ENCODE measurements around the gene NCAPH2. TPM values are rescaled to one million over a fixed set of nuclear protein-coding genes. Genes with fewer than 3 reads are reported as not detected.

The NCAPH2 gene
- total RNA-seq, 1 experiment from 2014 or later: 39.8 TPM

DNA sequence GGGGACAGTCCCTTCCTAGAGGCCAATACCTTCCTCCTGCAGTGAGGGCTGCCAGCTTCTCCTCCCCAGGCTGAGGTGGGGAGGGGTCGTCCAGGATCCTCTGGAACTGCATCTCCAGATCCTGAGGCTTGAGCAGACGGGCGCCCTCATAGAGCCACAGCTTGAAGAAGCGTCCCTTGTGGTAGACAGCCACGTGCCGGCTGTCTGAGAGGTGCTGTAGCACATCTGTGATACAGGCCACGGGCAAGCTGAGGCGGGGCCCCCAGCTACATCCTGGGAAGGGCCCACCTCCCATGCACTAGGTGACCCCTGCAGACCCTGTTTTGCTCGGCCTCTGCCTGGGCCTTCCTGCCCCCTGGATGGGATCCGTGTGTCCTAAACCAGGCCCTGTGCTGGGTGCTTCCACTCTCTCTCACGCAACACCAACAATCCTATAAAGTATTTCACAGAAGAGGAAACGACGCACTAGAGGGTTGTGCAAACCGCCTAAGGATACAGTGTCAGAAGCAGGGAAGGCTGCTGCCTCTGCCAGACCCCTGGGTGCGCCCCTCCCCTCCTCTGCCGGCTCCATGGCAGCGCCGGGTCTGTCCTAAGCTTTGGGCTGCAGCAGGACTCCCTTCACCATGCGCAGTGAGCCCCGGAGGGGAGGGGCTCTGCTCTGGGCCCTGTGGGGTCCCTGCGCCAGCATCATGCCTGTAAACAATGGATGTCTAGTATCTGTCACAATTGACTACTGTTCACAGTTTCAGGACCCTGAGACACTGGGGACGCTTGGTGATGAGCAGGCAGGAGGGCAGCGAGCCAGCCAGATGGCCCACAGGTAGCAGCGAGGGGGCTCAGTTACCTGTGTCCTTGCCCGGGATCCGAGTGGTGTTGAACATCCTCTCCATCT is 65.7 kb downstream of the NCAPH2 start:
- Mint-ChIP-seq H3K4me3 (ENCODE audit: unreplicated experiment) (no peak overlapping the region), H3K9me3 (ENCODE audit: unreplicated experiment) (no peaks in the 10 kb centered on the region), H3K4me1 (ENCODE audit: insufficient read depth, unreplicated experiment) (no peaks in the 10 kb centered on the region), H3K27me3 (ENCODE audit: insufficient read depth, unreplicated experiment) (no peaks in the 10 kb centered on the region), H3K36me3 (ENCODE audit: insufficient read depth, unreplicated experiment) (peaks cover 53% of the 10 kb centered on the region), H3K27ac (ENCODE audit: low read depth, unreplicated experiment) (no peak overlapping the region)
- TF ChIP-seq, protein P1, sequence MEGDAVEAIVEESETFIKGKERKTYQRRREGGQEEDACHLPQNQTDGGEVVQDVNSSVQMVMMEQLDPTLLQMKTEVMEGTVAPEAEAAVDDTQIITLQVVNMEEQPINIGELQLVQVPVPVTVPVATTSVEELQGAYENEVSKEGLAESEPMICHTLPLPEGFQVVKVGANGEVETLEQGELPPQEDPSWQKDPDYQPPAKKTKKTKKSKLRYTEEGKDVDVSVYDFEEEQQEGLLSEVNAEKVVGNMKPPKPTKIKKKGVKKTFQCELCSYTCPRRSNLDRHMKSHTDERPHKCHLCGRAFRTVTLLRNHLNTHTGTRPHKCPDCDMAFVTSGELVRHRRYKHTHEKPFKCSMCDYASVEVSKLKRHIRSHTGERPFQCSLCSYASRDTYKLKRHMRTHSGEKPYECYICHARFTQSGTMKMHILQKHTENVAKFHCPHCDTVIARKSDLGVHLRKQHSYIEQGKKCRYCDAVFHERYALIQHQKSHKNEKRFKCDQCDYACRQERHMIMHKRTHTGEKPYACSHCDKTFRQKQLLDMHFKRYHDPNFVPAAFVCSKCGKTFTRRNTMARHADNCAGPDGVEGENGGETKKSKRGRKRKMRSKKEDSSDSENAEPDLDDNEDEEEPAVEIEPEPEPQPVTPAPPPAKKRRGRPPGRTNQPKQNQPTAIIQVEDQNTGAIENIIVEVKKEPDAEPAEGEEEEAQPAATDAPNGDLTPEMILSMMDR (IDR thresholded peaks at IDR 0.05; ENCODE audit: unreplicated experiment): no peak
- CTCF ChIA-PET: no interaction called here
- intact Hi-C loops (cut with micrococcal nuclease): no loop called here
- BruUV-seq (replicated peaks): no TSS peak
- POLR2A ChIA-PET: interaction anchor here (0.8 to 5.4 kb wide), 2 partner anchors 10 to 28 kb away, joined by 3 to 35 read pairs; partner anchors contain the start of genes KLHDC7B and SYCE3
- DNase-seq (ENCODE audit: unreplicated experiment): no peak

DNA sequence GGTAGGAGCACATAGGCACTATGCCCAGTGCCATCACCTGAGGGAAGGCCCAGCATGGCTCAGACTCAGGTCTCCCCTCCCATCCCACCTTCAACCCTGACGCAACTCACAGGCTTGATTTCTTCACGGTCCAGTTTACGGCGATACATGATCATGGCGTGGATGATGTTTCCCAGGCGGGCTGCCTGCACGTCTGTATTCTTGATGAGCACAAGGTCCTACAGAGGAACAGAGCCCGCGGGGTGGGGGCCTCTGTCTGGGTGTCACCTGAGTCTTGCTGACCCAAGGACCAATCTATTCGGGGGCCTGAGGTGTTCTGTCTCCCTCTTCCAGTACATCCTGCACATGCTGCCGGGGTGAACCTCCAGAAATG is 66.3 kb downstream of the NCAPH2 start:
- H3K4me1 Mint-ChIP-seq (ENCODE audit: insufficient read depth, unreplicated experiment): no peaks in the 10 kb centered on the region
- DNase-seq (ENCODE audit: unreplicated experiment): no peak
- intact Hi-C loops (cut with micrococcal nuclease): no loop called here
- no peaks in the 10 kb centered on the region for H3K9me3 Mint-ChIP-seq (ENCODE audit: unreplicated experiment)
- CTCF ChIA-PET: interaction anchor here (0.8 to 2.2 kb wide), 4 partner anchors 11 to 117 kb away, joined by 3 to 13 read pairs (median 4); partner anchors contain the start of gene SYCE3
- H3K27me3 Mint-ChIP-seq (ENCODE audit: insufficient read depth, unreplicated experiment): no peaks in the 10 kb centered on the region
- POLR2A ChIA-PET: interaction anchor here (2.2 to 5.4 kb wide), 2 partner anchors 11 to 47 kb away, joined by 8 to 35 read pairs; partner anchors contain the start of gene SYCE3
- TF ChIP-seq, protein P1 (IDR thresholded peaks at IDR 0.05; ENCODE audit: unreplicated experiment): no peak
- no peak overlapping the region for H3K4me3 Mint-ChIP-seq (ENCODE audit: unreplicated experiment)
- peaks cover 51% of the 10 kb centered on the region for H3K36me3 Mint-ChIP-seq (ENCODE audit: insufficient read depth, unreplicated experiment)
- no peak overlapping the region for H3K27ac Mint-ChIP-seq (ENCODE audit: low read depth, unreplicated experiment)
- BruUV-seq (replicated peaks): no TSS peak

Other genes starting within 250 kb of the NCAPH2 start
- 24.9 and 25.0 TPM in 2 replicates for gene MAPK12, start 246.5 kb upstream of the NCAPH2 start, total RNA-seq (2022)
- 10.4 and 11.9 TPM in 2 replicates for gene MAPK11, start 237.8 kb upstream of the NCAPH2 start, total RNA-seq (2022)
- 199 and 200 TPM in 2 replicates for gene PLXNB2, start 200.6 kb upstream of the NCAPH2 start, total RNA-seq (2022)
- 4.0 and 5.5 TPM in 2 replicates for gene DENND6B, start 181.2 kb upstream of the NCAPH2 start, total RNA-seq (2022)
- gene PPP6R2, start 164.9 kb upstream of the NCAPH2 start, total RNA-seq (2022): 28.4 and 30.1 TPM in 2 replicates
- gene SBF1, start 33.2 kb upstream of the NCAPH2 start, total RNA-seq (2022): 82.1 and 106 TPM in 2 replicates
- gene ADM2, start 26.7 kb upstream of the NCAPH2 start, total RNA-seq (2022): 35.4 and 39.7 TPM in 2 replicates
- gene MIOX, start 21.4 kb upstream of the NCAPH2 start, total RNA-seq (2022): 0.63 and 1.6 TPM in 2 replicates
- gene LMF2, start 522 bp upstream of the NCAPH2 start, total RNA-seq (2022): 49.4 and 50.9 TPM in 2 replicates
- 2.4 and 5.4 TPM in 2 replicates for gene SCO2, start 17.4 kb downstream of the NCAPH2 start, total RNA-seq (2022)
- gene TYMP, start 21.8 kb downstream of the NCAPH2 start, total RNA-seq (2022): 41.0 and 54.4 TPM in 2 replicates
- 0.98 and 4.1 TPM in 2 replicates for gene KLHDC7B, start 37.7 kb downstream of the NCAPH2 start, total RNA-seq (2022)
- 0.82 and 1.2 TPM in 2 replicates for gene SYCE3, start 54.7 kb downstream of the NCAPH2 start, total RNA-seq (2022)
- 52.2 and 57.3 TPM in 2 replicates for gene CPT1B, start 70.2 kb downstream of the NCAPH2 start, total RNA-seq (2022)
- 51.4 and 60.6 TPM in 2 replicates for gene CHKB, start 74.6 kb downstream of the NCAPH2 start, total RNA-seq (2022)
- gene MAPK8IP2, start 92.6 kb downstream of the NCAPH2 start, total RNA-seq (2022): 1.2 and 2.5 TPM in 2 replicates
- 21.3 and 22.0 TPM in 2 replicates for gene ARSA, start 119.9 kb downstream of the NCAPH2 start, total RNA-seq (2022)
- gene SHANK3, start 164.6 kb downstream of the NCAPH2 start, total RNA-seq (2022): 1.2 and 1.9 TPM in 2 replicates
- gene ACR, start 230.0 kb downstream of the NCAPH2 start, total RNA-seq (2022): not detected in 2 replicates

Measured in MCF 10A (cell line).